GM23338 (cell line): Measurements from ENCODE around the gene GNAI1. TPM values are rescaled to one million over a fixed set of nuclear protein-coding genes. Genes with fewer than 3 reads are reported as not detected.

Experiments
- ATAC-seq: fragments of 200-7000 bp; cut with Tn5 transposase; 3 replicates; pipeline ENCODE4 v1.9.1; 2020
- DNase-seq: peaks from one replicate; pipeline ENCODE4 v3.0.0-alpha.2; 2015; ENCODE audit warnings: low spot score
- H2AFZ ChIP-seq: fragments of 200-600 bp; sonication (generic); 2 replicates; pipeline ENCODE4 v1.8.0; 2016; ENCODE audit warnings: antibody characterized with exemption, mild to moderate bottlenecking, moderate library complexity
- H3F3A ChIP-seq: fragments of 200-600 bp; sonication (generic); replicated peaks from 2 replicates; pipeline ENCODE4 v1.8.0; 2017; ENCODE audit warnings: antibody characterized with exemption, mixed run types, low read depth
- H3K27ac ChIP-seq: fragments of 200-600 bp; sonication (generic); 2 replicates; pipeline ENCODE4 v1.6.1; 2016; ENCODE audit warnings: low read depth
- H3K27me3 ChIP-seq: fragments of 200-600 bp; sonication (generic); 2 replicates; pipeline ENCODE4 v1.8.0; 2016; ENCODE audit warnings: mild to moderate bottlenecking, mixed run types, moderate library complexity; ENCODE audit not compliant: insufficient read depth
- H3K36me3 ChIP-seq: fragments of 200-600 bp; sonication (generic); 2 replicates; pipeline ENCODE4 v1.8.0; 2016; ENCODE audit warnings: mild to moderate bottlenecking; ENCODE audit not compliant: insufficient read depth
- H3K4me1 ChIP-seq: fragments of 200-600 bp; sonication (generic); 2 replicates; pipeline ENCODE4 v1.8.0; 2016; ENCODE audit warnings: mild to moderate bottlenecking, moderate library complexity; ENCODE audit not compliant: insufficient read depth
- H3K4me2 ChIP-seq: fragments of 200-600 bp; sonication (generic); 2 replicates; pipeline ENCODE4 v1.7.1; 2017; ENCODE audit warnings: mixed run types
- H3K4me3 ChIP-seq: fragments of 200-600 bp; sonication (generic); 2 replicates; pipeline ENCODE4 v1.6.1; 2016; ENCODE audit warnings: mixed run types
- H3K79me2 ChIP-seq: fragments of 200-600 bp; sonication (generic); replicated peaks from 2 replicates; pipeline ENCODE4 v1.8.0; 2017; ENCODE audit warnings: mild to moderate bottlenecking; ENCODE audit not compliant: insufficient read depth
- H3K9me2 ChIP-seq: fragments of 200-600 bp; sonication (generic); 2 replicates; pipeline ENCODE4 v1.8.0; 2017; ENCODE audit not compliant: insufficient read depth
- H4K20me1 ChIP-seq: fragments of 200-600 bp; sonication (generic); replicated peaks from 2 replicates; pipeline ENCODE4 v1.8.0; 2017; ENCODE audit warnings: mild to moderate bottlenecking; ENCODE audit not compliant: insufficient read depth
- H3K27ac Mint-ChIP-seq: 2 replicates; pipeline ENCODE4 v1.8.0; 2020; ENCODE audit warnings: inconsistent platforms, mild to moderate bottlenecking, moderate library complexity, mixed read lengths
- H3K27me3 Mint-ChIP-seq: 3 replicates; pipeline ENCODE4 v1.8.0; 2022; ENCODE audit warnings: low read depth, mild to moderate bottlenecking, moderate library complexity, mixed read lengths, inconsistent platforms; ENCODE audit not compliant: insufficient read depth, poor library complexity
- H3K36me3 Mint-ChIP-seq: 3 replicates; pipeline ENCODE4 v1.8.0; 2021; ENCODE audit warnings: low read depth, mild to moderate bottlenecking, inconsistent platforms, moderate library complexity, mixed read lengths
- H3K4me1 Mint-ChIP-seq: 3 replicates; pipeline ENCODE4 v1.8.0; 2020; ENCODE audit warnings: mild to moderate bottlenecking, inconsistent platforms, mixed read lengths
- H3K4me3 Mint-ChIP-seq: 3 replicates; pipeline ENCODE4 v1.8.0; 2021; ENCODE audit warnings: moderate library complexity, mild to moderate bottlenecking, inconsistent platforms, mixed read lengths
- H3K9me3 Mint-ChIP-seq: 3 replicates; pipeline ENCODE4 v1.8.0; 2020; ENCODE audit warnings: moderate library complexity, mild to moderate bottlenecking, inconsistent platforms, mixed read lengths
- CTCF ChIP-seq, 2 experiments: fragments of 200-600 bp in 1 of 2; sonication (generic) in 1 of 2; conservative IDR thresholded peaks; 2 replicates each; pipeline versions ENCODE4 v1.5.1 to v1.6.1; 2016 to 2017; ENCODE audit warnings: antibody characterized with exemption in 2 of 2, low read depth in 2 of 2, mild to moderate bottlenecking in 2 of 2, moderate library complexity in 1 of 2
- ETS1 ChIP-seq: IDR thresholded peaks from 2 replicates; pipeline ENCODE4 v1.6.1; 2016; ENCODE audit warnings: antibody characterized with exemption
- EZH2 ChIP-seq: fragments of 200-600 bp; sonication (generic); IDR thresholded peaks from one replicate; pipeline ENCODE4 v1.8.0; 2017; ENCODE audit warnings: antibody characterized with exemption, mild to moderate bottlenecking, low read depth; ENCODE audit not compliant: unreplicated experiment
- EZH2phosphoT487 ChIP-seq: fragments of 200-600 bp; sonication (generic); IDR thresholded peaks from one replicate; pipeline ENCODE4 v1.8.1; 2018; ENCODE audit warnings: antibody characterized with exemption; ENCODE audit not compliant: unreplicated experiment
- STAT1 ChIP-seq: IDR thresholded peaks from one replicate; pipeline ENCODE4 v1.6.1; 2016; ENCODE audit warnings: antibody characterized with exemption; ENCODE audit not compliant: unreplicated experiment
- ZNF331 ChIP-seq: fragments of 250-450 bp; sonication (Bioruptor Pico); IDR thresholded peaks from 2 replicates; pipeline ENCODE4 v1.5.0; 2020; ENCODE audit warnings: low read depth, mild to moderate bottlenecking, moderate library complexity
- ZNF462 ChIP-seq: fragments of 250-450 bp; sonication (Bioruptor Pico); IDR thresholded peaks from 2 replicates; pipeline ENCODE4 v1.5.0; 2020; ENCODE audit warnings: mild to moderate bottlenecking, moderate library complexity
- polyA plus RNA-seq: library from polyadenylated mRNA; unstranded; fragments of >200 nt; fragmentation: Nextera tagmentation; extraction: Ambion mirVana; gene quantifications from 2 replicates; pipeline ENCODE4 v1.2.1, GENCODE V29; 2016
- total RNA-seq: library from RNA; depleted of rRNA; stranded (reverse); fragments of >200 nt; shearing (Covaris generic); gene quantifications from 2 replicates; pipeline ENCODE4 v1.2.3, GENCODE V29; 2014

Gene GNAI1
- total and polyA plus RNA-seq, 2 experiments from 2014 or later = 31.3 to 36.9 TPM

GRCh38 chr7:80249184-80249583, 114.6 kb downstream of the GNAI1 start (continued):
- no peak for TF ChIP-seq ZNF462

- Histone ChIP-seq H3K36me3 (no peaks in the 10 kb centered on the region), H3K9me2 (peaks cover 27% of the 10 kb centered on the region), H2AFZ (no peak overlapping the region; the same call in 1 of the 2 replicates), H3K4me1 (no peaks in the 10 kb centered on the region), H3K4me3 (no peak overlapping the region), H3K4me2 (no peak overlapping the region), H4K20me1 (no peaks in the 10 kb centered on the region), H3K27ac (no peak overlapping the region), H3K27me3 (no peaks in the 10 kb centered on the region), H3K79me2 (no peaks in the 10 kb centered on the region), H3F3A (no peaks in the 10 kb centered on the region)
- no peak for DNase-seq
- H3K4me1 Mint-ChIP-seq = no peaks in the 10 kb centered on the region
- H3K4me3 Mint-ChIP-seq = no peak overlapping the region
- TF ChIP-seq EZH2phosphoT487 = no peak
- H3K9me3 Mint-ChIP-seq = no peaks in the 10 kb centered on the region
- no peaks in the 10 kb centered on the region for H3K27me3 Mint-ChIP-seq
- no peak for ATAC-seq
- no peaks in the 10 kb centered on the region for H3K36me3 Mint-ChIP-seq
- H3K27ac Mint-ChIP-seq = no peak overlapping the region
These were observed 115.1 kb downstream of the GNAI1 start for GRCh38 chr7:80249619-80250295.

- Mint-ChIP-seq H3K36me3 (no peaks in the 10 kb centered on the region), H3K27ac (no peak overlapping the region), H3K9me3 (no peaks in the 10 kb centered on the region), H3K4me1 (no peaks in the 10 kb centered on the region), H3K4me3 (no peak overlapping the region), H3K27me3 (peaks cover 4% of the 10 kb centered on the region)
- Histone ChIP-seq H3K27ac (no peak overlapping the region), H3K36me3 (no peaks in the 10 kb centered on the region), H3K27me3 (no peaks in the 10 kb centered on the region), H3K9me2 (0 out of 2 replicates have a peak, but pooled peaks cover 9% of the 10 kb centered on the region), H3K4me3 (no peak overlapping the region), H3K4me2 (no peak overlapping the region), H3K79me2 (no peaks in the 10 kb centered on the region), H3F3A (no peaks in the 10 kb centered on the region), H2AFZ (no peak overlapping the region), H3K4me1 (no peaks in the 10 kb centered on the region), H4K20me1 (no peaks in the 10 kb centered on the region)
- ATAC-seq (no peak), DNase-seq (no peak)
- TF ChIP-seq CTCF (conservative IDR thresholded peaks at IDR 0.05; ENCODE audit: low read depth in 2 of 2) = no peak
- no peak for TF ChIP-seq ZNF331 (CRISPR knock-in tag)
- no peak for TF ChIP-seq STAT1
- TF ChIP-seq ETS1 = no peak
- no peak for TF ChIP-seq EZH2
These were observed 118.6 kb downstream of the GNAI1 start for GRCh38 chr7:80253237-80253636.
